Liver (tissue), 9 donors: ENCODE measurements around the gene FGR. TPM values are rescaled to one million over a fixed set of nuclear protein-coding genes. Genes with fewer than 3 reads are reported as not detected.

Experiments
- DNase-seq: peaks from one replicate; pipeline ENCODE4 v3.0.0-alpha.2; 2017; ENCODE audit warnings: low spot score
- H3K27ac ChIP-seq, 2 donors: one replicate each; pipeline ENCODE4 v1.7.0; 2013; ENCODE audit warnings: inconsistent platforms in 2 of 2, low read length in 2 of 2, control low read depth in 1 of 2, low read depth in 1 of 2, mild to moderate bottlenecking in 1 of 2
- H3K27me3 ChIP-seq, 4 donors: one replicate each; pipeline versions ENCODE4 v1.6.1 to v1.7.0; 2013; ENCODE audit warnings: low read length in 3 of 4, inconsistent platforms in 1 of 4, mild to moderate bottlenecking in 1 of 4, moderate library complexity in 1 of 4; ENCODE audit not compliant: control insufficient read depth in 4 of 4, insufficient read depth in 4 of 4
- H3K36me3 ChIP-seq, 4 donors: one replicate each; pipeline versions ENCODE4 v1.6.1 to v1.7.0; 2013; ENCODE audit warnings: low read length in 3 of 4, mild to moderate bottlenecking in 3 of 4, low read depth in 1 of 4, moderate library complexity in 1 of 4; ENCODE audit not compliant: control insufficient read depth in 4 of 4, insufficient read depth in 3 of 4
- H3K4me1 ChIP-seq, 4 donors: one replicate each; pipeline versions ENCODE4 v1.6.1 to v1.7.0; 2013; ENCODE audit warnings: low read length in 3 of 4, mild to moderate bottlenecking in 3 of 4, moderate library complexity in 1 of 4; ENCODE audit not compliant: control insufficient read depth in 4 of 4, insufficient read depth in 4 of 4
- H3K4me3 ChIP-seq, 3 donors: one replicate each; pipeline versions ENCODE4 v1.6.1 to v1.7.0; 2013; ENCODE audit warnings: low read length in 3 of 3, control low read depth in 1 of 3, low read depth in 1 of 3, mild to moderate bottlenecking in 1 of 3
- H3K9ac ChIP-seq, 2 donors: one replicate each; pipeline ENCODE4 v1.7.0; 2013; ENCODE audit warnings: low read length in 2 of 2, mild to moderate bottlenecking in 2 of 2, moderate library complexity in 2 of 2, control low read depth in 1 of 2, low read depth in 1 of 2
- H3K9me3 ChIP-seq, 4 donors: one replicate each; pipeline versions ENCODE4 v1.6.1 to v1.7.0; 2013; ENCODE audit warnings: low read length in 3 of 4; ENCODE audit not compliant: control insufficient read depth in 4 of 4
- ATF3 ChIP-seq: IDR thresholded peaks from 2 replicates; pipeline ENCODE4 v1.6.1; 2016; ENCODE audit warnings: antibody characterized with exemption
- CTCF ChIP-seq: fragments of 150-350 bp; IDR thresholded peaks from 2 replicates; pipeline ENCODE4 v1.5.1; 2017; ENCODE audit warnings: improper control_type of control experiment, low read depth, low read length; ENCODE audit not compliant: missing input control
- EGR1 ChIP-seq, 2 donors: IDR thresholded peaks; 2 replicates each; pipeline ENCODE4 v1.6.1; 2016 to 2018; ENCODE audit warnings: antibody characterized with exemption in 2 of 2, low read depth in 2 of 2
- FOXA1 ChIP-seq: IDR thresholded peaks from 2 replicates; pipeline ENCODE4 v1.6.1; 2016; ENCODE audit warnings: antibody characterized with exemption
- FOXA2 ChIP-seq: IDR thresholded peaks from 2 replicates; pipeline ENCODE4 v1.6.1; 2016; ENCODE audit warnings: antibody characterized with exemption
- GABPA ChIP-seq, 2 donors: IDR thresholded peaks in 1 of 2; conservative IDR thresholded peaks in 1 of 2; 2 replicates each; pipeline ENCODE4 v1.6.1; 2016; ENCODE audit warnings: antibody characterized with exemption in 2 of 2, mild to moderate bottlenecking in 1 of 2, moderate library complexity in 1 of 2
- HNF4A ChIP-seq, 2 donors: conservative IDR thresholded peaks; 2 replicates each; pipeline ENCODE4 v1.6.1; 2016; ENCODE audit warnings: antibody characterized with exemption in 2 of 2, mild to moderate bottlenecking in 2 of 2
- HNF4G ChIP-seq: IDR thresholded peaks from 2 replicates; pipeline ENCODE4 v1.6.1; 2016; ENCODE audit warnings: antibody characterized with exemption
- JUND ChIP-seq, 2 donors: IDR thresholded peaks; 2 replicates each; pipeline ENCODE4 v1.6.1; 2016; ENCODE audit warnings: antibody characterized with exemption in 2 of 2
- MAX ChIP-seq: IDR thresholded peaks from 2 replicates; pipeline ENCODE4 v1.6.1; 2016; ENCODE audit warnings: antibody characterized with exemption
- NR2F2 ChIP-seq: IDR thresholded peaks from 2 replicates; pipeline ENCODE4 v1.6.1; 2016; ENCODE audit warnings: antibody characterized with exemption
- RAD21 ChIP-seq, 2 donors: IDR thresholded peaks; 2 replicates each; pipeline ENCODE4 v1.6.1; 2016; ENCODE audit warnings: antibody characterized with exemption in 2 of 2, mild to moderate bottlenecking in 2 of 2
- REST ChIP-seq: IDR thresholded peaks from 2 replicates; pipeline ENCODE4 v1.6.1; 2016; ENCODE audit warnings: antibody characterized with exemption, mild to moderate bottlenecking
- RXRA ChIP-seq, 2 donors: IDR thresholded peaks; 2 replicates each; pipeline ENCODE4 v1.6.1; 2017 to 2018; ENCODE audit warnings: antibody characterized with exemption in 2 of 2, mild to moderate bottlenecking in 1 of 2
- SP1 ChIP-seq: IDR thresholded peaks from 2 replicates; pipeline ENCODE4 v1.6.1; 2018; ENCODE audit warnings: antibody characterized with exemption, mild to moderate bottlenecking
- TAF1 ChIP-seq: conservative IDR thresholded peaks from 2 replicates; pipeline ENCODE4 v1.6.1; 2016; ENCODE audit warnings: antibody characterized with exemption, mild to moderate bottlenecking
- YY1 ChIP-seq: IDR thresholded peaks from 2 replicates; pipeline ENCODE4 v1.6.1; 2016; ENCODE audit warnings: antibody characterized with exemption, mild to moderate bottlenecking
- ZBTB33 ChIP-seq: IDR thresholded peaks from 2 replicates; pipeline ENCODE4 v1.6.1; 2016; ENCODE audit warnings: antibody characterized with exemption
- WGBS: extraction: QIAGEN DNeasy Blood & Tissue Kit; methylation state at CpG from one replicate; pipeline ENCODE4 v1.1.7; 2013; 5-methylcytosine and 5-hydroxymethylcytosine counted together
- polyA plus RNA-seq, 2 donors: library from polyadenylated mRNA; stranded (reverse) in 1 of 2; unstranded in 1 of 2; fragments of 200-250 nt in 1 of 2; fragments of >200 nt in 1 of 2; fragmentation: Nextera tagmentation in 1 of 2; extraction: Ambion mirVana in 1 of 2; gene quantifications; one replicate each; pipeline versions ENCODE4 v1.2.1 to v1.2.3, GENCODE V29; 2013 to 2015
- total RNA-seq, 2 donors: library from RNA; depleted of rRNA; stranded (reverse); fragments of >200 nt; gene quantifications; one replicate each; pipeline ENCODE4 v1.2.3, GENCODE V29; 2014
- donor health status: healthy.
- donor health status: healthy.
- donor health status: healthy.
- donor health status: healthy.
- donor health status: healthy.

FGR gene
- total and polyA plus RNA-seq, 4 donors: 2.8 to 20.2 (median 6.2) TPM

GRCh38 chr1:27622828-27623227 is 12.2 kb downstream of the FGR start:
- Histone ChIP-seq H3K4me1 (peaks cover 0 to 7% (median 0%) of the 10 kb centered on the region in 4 donors), H3K27me3 (no peaks in the 10 kb centered on the region), H3K27ac (no peak overlapping the region), H3K9me3 (no peaks in the 10 kb centered on the region), H3K9ac (no peak overlapping the region), H3K4me3 (no peak overlapping the region), H3K36me3 (no peaks in the 10 kb centered on the region)
- WGBS: 83% methylated on average over 4 of the region's 4 CpGs
- DNase-seq: no peak
- TF ChIP-seq MAX (no peak), SP1 (no peak), YY1 (no peak), HNF4G (no peak), JUND (IDR thresholded peaks at IDR 0.05) (no peak), REST (no peak), NR2F2 (no peak), EGR1 (IDR thresholded peaks at IDR 0.05; ENCODE audit: low read depth in 2 of 2) (no peak), FOXA2 (no peak), GABPA (IDR thresholded peaks at IDR 0.05 in 1 of 2, conservative IDR thresholded peaks at IDR 0.05 in 1 of 2) (no peak), RAD21 (IDR thresholded peaks at IDR 0.05) (no peak), RXRA (IDR thresholded peaks at IDR 0.05) (no peak), ATF3 (no peak), CTCF (no peak), ZBTB33 (no peak), TAF1 (no peak), HNF4A (conservative IDR thresholded peaks at IDR 0.05) (no peak), FOXA1 (no peak)
